HFF-Myc (cell line): ENCODE data around the gene CARD10.

Source experiments
- DNase-seq: peaks from one replicate; pipeline ENCODE4 v3.0.0-alpha.2; 2011; ENCODE audit warnings: low read depth; ENCODE audit errors: extremely low read depth
- H3K4me3 ChIP-seq: replicated peaks from 2 replicates; pipeline ENCODE4 v1.5.1; 2011; ENCODE audit warnings: low read depth, mild to moderate bottlenecking, control low read depth, low read length
- CTCF ChIP-seq: IDR thresholded peaks from 2 replicates; pipeline ENCODE4 v1.5.1; 2012; ENCODE audit warnings: mild to moderate bottlenecking, low read depth, low read length, control low read depth; ENCODE audit errors: missing control alignments

CARD10 gene

GRCh38 chr22:37501610-37502341 lies 17.4 kb downstream of the CARD10 start:
- no peak for TF ChIP-seq CTCF
- DNase-seq = no peak

GRCh38 chr22:37500745-37501609 lies 18.2 kb downstream of the CARD10 start:
- H3K4me3 ChIP-seq = no peak overlapping the region
- no peak for DNase-seq
- no peak for TF ChIP-seq CTCF

More at GRCh38 chr22:37501610-37502341, 17.4 kb downstream of the CARD10 start:
- no peak overlapping the region for H3K4me3 ChIP-seq

GRCh38 chr22:37499789-37500540 lies 19.2 kb downstream of the CARD10 start:
- H3K4me3 ChIP-seq = no peak overlapping the region
- no peak for DNase-seq
- no peak for TF ChIP-seq CTCF

GRCh38 chr22:37499027-37499707 lies 20.0 kb downstream of the CARD10 start:
- no peak for TF ChIP-seq CTCF
- no peak overlapping the region for H3K4me3 ChIP-seq
- DNase-seq = no peak

GRCh38 chr22:37498289-37498909 lies 20.8 kb downstream of the CARD10 start:
- H3K4me3 ChIP-seq = no peak overlapping the region
- TF ChIP-seq CTCF = peak; percentile 56
- DNase-seq = no peak
